SIG-M5 treated with dmso at 0.1 percent for 504 hours (cell line): Measurements from ENCODE around the gene MSX1.
"Not testable (repeated sequence)": the region's sequence is repeated elsewhere in the genome, so short reads cannot be mapped to it uniquely, and the experiment has no call there.

Source experiments
- DNase-seq: peaks from one replicate; lab custom pipeline; 2025; ENCODE audit not compliant: unreplicated experiment; lab: John Stamatoyannopoulos, UW

MSX1 gene

DNA sequence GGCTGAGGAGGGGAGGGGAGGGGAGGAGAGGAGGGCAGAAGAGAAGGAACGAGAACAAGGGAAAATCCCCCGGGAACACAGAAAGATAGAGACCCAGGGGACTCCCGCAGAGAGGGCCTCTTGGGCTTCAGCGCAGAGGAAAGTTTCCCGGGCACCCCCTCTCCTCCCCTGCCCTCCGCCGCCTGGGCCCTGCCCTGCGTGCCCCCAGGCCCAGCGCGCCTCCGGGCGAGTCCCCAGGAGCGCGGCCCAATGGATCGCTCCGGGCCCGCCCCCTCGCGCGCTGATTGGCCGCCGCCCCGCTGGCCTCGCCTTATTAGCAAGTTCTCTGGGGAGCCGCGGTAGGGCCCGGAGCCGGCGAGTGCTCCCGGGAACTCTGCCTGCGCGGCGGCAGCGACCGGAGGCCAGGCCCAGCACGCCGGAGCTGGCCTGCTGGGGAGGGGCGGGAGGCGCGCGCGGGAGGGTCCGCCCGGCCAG, at the start of gene MSX1:
MSX1 (plus strand) TSS at position 341 of the 474 bp plus-strand sequence. CDS start 235 bp downstream, outside the sequence.
- no peak for DNase-seq

DNA sequence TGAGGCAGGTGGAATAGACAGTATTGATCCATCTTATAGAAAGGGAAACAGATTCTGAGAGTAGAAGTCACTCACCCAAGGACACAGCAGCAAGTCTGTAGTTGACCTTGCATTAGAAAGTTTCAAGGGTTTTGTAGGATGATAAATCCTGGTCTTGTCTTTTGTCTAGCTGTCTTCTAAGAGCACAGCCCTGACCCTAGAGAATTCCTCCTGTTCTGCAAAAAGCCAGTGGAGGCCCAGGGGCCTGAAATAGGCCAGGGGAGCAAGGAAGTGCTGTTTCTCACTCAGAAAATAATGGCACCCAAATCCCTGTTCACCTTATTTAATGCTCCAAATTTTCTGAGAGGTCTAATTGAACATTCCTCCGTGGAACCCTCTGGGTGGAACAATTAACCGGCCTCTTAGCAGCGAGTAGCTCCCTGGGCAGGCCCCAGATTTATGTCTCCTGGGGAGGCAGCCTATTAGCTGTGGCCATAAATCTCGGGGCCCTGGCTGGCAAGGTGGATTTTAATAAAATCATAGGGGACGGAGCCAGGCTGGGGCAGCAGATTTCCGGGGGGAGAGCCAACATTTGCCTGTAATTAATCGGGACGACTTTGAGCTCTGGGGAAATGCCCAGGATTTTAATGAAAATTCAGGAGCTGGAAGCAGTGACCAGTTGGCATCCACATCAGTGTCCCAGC, 49.2 kb upstream of the MSX1 start:
- DNase-seq: no peak

DNA sequence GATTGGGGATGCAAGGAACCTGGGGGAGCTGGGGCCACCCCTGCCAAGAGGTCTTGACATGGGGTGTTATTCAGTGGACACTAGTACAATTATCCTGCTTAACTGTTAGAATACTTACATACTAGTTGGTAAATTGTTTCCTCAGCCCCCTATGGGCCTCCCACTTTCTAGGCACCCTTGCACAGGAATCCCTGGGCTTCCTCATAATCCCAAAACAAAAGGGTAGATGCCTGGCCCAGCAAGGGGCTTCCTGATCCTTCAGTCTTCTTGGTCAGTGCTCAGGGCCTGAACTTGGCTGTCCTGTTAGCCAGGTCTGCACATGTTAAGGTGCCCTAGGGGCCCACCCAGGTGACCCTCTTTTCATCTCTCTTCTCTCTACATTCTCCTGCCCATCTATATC, 48.7 kb upstream of the MSX1 start:
- no peak for DNase-seq

DNA sequence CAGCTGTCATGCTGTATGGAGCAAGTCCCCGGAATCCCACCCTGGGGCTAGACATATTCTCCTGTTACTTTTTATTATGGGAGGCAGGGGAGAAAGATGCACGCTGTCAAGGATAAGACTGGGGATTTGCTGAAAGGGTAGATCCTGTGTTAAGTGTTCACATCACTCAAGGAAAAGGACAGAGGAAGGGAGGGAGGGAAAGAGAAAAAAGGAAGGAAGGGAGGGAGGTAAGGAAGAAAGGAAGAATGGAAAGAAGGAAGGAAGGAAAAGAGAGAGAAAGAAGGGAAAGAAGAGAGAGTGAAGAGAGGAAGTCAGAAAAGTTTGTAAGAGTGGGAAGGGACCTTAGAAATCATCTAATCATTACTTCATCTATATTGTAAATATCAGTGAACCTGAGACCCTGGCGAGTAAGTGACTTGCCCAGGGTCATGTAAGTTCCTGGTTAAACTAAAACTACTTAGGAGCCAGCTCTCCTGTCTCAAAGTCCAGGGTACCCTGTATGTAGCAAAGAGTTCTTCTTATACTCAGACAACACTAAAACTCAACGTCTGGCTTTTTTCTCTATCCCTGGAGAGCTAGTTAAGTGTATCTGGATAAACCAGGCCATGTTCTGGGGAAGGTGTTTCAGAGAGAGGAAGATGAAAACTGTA, 47.2 kb upstream of the MSX1 start:
- DNase-seq: no peak

DNA sequence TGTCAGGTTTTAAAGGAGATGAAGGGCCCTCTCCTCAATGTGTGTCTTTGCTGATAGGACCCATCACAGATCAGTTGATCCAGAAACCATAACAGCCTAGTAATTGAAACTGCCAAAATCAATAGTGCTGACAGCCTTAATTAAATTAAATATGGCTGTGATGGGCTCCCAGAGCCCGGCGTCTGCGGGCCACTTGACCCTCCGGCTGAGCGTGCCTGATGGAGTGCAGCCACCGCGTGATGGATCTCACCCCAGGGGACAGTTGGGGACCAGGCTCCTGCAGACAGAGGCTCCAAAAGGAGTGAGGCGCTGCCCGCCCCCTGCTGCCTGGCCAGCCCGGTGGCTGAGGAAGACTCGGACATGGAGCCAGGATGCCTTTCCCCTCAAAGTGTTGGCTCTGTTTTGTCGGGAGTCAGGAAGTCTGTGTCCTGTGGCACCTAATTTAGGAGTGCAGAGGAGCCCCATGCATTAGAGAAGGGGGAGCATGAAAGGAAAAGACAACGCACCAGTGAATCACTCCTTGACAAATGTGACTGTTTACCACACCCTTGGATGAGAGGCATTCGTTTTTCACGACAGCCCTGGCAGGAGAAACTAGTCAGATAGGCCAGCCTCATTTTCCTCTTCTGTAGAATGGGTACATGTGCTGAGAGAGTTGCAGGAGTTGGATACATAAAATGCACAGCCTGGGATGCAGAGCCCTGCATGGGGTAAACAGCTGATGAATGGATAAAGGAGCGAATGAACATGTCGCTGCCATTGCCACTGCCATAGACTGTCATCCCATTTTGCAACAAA, 40.9 kb upstream of the MSX1 start:
- no peak for DNase-seq

DNA sequence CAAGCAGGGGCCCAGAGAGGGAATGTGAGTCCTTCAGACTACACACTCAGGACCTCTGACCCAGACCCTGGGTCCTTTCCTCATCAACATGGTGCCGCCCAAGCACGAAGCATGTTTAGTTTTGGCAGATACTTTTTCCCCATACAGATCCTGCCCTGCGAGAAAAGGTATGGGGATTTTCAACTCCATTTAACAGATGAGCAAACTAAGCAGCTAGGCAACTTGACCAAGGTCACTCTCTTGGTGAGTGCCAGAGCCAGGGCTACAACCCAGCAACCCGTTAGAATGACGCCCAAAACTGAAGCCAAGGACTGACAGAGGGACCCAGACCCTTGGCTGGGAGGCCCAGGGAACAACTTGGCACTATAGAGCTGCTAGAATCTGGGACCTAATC, 40.3 kb upstream of the MSX1 start:
- DNase-seq: no peak

DNA sequence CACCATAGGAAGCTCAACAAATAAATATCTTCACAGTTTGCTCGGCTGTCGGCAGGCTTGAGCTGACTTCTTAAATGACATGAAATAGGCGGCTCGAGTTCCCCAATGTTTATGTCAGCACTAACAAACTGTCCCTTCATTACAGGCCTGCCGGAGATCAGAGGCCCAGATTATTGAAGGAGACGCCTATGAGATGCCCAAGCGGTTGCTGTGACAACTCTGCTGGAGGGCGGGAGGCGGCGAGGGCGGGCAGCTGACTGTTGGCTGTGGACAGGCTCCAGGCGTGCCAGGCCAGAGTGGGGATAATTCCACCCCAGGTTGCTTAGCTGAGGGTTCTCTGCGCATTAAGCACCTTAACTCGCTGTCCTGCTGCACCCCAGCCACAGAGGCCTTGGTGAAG, 39.2 kb upstream of the MSX1 start:
- no peak for DNase-seq

DNA sequence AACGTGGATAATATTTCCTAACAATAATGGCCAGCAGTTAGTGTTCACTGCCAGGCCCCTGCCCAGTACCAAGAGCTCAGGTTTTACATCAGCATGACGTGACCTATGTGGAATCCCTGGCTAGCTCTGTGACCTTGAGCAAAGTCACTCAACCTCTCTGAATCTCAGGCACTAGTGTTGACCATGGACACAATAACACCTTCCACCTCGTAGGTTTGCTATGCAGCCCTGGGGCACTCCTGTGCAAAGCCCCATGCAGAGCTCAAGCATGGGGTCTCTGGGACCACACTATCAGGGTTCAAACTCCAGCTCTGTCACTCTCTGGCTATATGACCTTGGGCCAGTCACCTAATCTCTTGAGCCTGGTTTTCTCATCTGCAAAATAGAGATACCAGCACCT, 38.7 kb upstream of the MSX1 start:
- DNase-seq: no peak

DNA sequence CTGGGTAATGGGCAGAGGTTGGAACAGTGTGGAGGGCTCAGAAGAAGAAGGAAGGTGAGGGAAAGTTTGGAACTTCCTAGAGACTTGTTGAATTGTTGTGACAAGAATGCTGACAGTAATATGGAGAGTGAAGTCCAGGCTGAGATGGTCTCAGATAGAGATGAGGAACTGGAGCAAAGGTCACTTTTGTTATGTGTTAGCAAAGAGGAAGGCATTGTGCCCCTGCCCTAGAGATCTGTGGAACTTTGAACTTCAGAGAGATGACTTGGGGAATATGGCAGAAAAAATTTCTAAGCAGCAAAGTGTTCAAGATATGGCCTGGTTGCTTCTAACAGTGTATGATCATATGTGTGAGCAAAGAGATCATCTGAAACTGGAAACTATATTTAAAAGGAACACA, 37.9 kb upstream of the MSX1 start:
- DNase-seq: no peak

DNA sequence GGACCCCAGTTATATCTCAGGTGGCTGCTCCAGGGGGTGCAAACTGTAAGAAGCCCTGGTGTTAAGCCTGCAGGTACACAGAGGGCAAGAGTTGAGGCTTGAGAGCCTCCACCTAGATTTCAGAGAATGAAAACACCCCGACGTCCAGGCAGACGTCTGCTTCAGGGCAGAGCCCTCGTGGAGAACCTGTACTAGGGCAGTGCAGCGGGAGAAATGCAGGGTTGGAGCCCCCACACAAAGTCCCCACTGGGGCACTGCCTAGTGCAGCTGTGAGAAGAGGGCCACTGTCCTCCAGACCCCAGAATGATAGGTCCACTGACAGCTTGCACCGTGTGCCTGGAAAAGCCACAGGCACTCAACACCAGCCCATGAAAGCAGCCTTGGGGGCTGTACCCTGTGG, 37.2 kb upstream of the MSX1 start:
- not testable (repeated sequence) for DNase-seq

DNA sequence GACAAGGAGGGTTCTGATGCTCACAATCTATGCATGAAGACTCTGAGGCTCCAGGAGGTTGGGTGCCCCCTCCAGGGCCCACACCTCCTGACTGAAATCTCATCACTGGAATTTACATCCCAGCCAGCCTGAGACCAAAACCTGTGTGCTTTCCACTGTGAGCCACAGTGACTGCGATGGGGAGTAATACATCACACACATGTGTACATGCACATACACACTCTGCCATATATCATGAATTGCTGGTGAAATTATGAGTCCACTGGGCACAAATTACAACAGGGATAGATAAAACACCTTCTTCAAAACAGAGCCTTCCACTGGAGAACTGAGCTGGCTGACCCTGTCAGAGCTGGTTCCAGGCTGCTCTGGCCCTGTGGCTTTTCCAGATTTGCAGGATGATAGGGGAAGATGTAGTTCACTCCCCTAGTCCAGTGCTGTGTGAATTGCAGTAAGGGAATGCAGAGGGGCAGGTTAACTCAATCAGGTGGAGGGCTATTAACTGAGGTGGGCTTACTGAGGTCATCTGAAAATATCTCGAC, 35.8 kb upstream of the MSX1 start:
- no peak for DNase-seq

DNA sequence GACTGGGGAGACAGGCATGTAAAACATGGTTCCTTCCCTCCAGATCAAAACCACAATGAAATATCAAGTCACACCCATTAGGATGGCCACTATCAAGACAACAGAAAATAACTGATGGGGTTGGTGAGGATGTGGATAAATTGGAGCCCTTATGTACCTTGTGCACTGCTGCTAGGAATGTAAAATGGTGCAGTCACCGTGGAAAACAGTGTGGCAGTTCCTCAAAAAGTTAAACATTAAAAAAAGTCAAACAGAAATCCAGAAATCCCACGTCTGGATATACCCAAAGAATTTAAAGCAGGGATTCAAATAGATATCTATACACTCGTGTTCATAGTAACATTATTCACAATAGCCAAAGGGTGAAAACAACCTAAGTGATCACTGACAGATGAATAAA, 35.2 kb upstream of the MSX1 start:
- DNase-seq: no peak

DNA sequence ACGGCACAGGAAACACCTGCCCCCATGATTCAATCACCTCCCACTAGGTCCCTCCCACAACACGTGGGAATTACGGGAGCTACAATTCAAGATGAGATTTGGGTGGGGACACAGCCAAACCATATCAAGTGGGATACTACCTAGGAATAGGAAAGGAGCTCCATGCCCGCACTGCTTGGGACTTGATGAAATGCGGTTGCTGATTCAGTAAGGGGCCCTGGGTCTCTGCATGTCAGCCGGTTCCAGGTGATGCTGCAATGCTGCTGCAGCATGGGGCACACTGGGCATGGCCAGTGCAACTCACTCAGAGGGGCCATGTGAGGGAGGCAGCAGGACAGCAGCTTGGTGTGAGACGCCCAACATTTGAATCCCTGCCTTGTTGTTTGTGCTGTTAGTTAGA, 34.0 kb upstream of the MSX1 start:
- no peak for DNase-seq

DNA sequence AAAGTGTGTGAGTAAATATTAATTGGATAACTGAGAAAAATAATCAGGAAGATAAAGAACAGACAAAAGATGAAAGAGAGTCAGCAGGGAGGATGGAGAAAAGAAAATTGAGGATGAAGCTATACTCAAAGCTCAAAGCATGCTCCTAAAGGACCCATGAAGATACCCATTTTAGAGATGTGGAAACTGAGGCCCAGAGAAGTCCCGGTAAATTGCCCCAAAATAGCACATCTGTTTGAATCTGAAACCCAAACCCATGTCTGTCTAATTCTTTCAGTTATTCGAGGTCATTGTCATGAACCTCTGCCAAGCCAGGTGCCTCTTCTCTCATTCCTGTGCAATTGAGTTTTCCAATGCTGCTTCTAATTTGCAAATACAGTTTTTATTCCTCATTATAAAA, 29.6 kb upstream of the MSX1 start:
- no peak for DNase-seq

DNA sequence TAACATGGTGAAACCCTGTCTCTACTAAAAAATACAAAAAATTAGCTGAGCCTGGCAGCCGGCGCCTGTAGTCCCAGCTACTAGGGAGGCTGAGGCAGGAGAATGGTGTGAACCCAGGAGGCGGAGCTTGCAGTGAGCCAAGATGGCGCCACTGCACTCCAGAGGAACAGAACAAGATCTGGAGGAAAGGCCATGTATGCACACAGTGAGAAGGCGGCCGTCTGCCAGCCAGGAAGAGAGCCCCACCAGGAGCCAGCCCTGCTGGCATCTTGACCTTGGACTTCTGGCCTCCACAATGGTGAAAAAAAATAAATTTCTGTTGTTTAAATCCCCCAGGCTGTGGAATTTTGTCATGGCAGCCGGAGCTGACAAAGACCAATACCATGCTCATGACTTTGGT, 28.2 kb upstream of the MSX1 start:
- no peak for DNase-seq

DNA sequence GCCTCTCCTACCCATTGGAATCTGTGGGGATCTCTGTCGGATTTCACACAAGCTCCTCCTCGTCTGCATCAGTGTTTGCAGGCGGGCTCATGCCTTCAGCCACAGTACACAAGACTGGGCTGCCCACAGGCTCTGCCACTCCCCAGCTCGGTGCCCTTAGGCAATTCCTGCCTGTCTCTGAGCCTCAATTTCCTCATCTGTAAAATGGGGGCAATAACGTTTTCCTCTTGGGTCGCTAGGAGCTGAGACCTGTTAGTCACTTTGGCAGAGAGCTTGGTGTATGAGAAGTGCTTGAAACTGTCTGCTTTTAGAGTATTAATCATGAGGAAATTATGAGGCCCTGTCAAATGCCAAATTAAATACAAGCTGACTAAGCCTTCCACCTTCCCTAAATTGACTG, 27.6 kb upstream of the MSX1 start:
- DNase-seq: no peak

DNA sequence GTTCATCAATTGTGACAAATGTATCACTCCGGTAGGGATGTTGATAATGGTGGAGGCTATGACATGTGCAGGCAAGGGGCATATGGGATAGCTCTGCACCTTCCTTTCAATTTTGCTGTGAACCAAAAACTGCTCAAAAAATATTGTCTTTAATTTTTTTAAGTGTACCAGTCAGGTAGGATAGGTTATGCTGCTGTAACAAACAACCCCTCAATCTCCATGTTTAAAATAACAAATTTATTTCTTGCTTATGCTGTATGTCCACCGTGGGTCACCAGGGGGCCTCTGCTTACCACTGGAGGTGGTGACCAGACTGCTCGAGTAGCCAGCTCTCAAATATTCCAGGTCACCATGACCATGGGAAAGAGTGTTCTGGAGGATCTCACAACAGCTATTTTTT, 23.4 kb upstream of the MSX1 start:
- no peak for DNase-seq

DNA sequence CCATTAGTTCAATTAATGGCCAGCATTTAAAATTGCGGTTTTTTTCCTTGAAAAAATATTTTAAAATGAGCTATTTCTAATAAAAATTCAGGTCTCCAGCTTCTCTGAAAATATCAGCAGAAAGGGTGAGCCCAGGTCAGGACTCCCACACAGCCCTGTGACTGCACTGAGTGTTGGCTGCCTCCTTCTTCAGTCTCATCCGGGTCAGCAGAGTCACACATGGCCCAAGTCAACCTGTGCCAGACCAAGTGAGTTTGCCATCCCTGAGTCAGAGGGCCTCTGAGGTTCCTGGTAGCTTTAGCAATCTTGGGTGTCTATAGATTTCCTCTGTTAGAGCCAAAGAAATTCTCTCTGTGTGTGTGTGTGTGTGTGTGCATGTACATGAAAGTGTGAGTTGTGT, 22.1 kb upstream of the MSX1 start:
- DNase-seq: no peak

DNA sequence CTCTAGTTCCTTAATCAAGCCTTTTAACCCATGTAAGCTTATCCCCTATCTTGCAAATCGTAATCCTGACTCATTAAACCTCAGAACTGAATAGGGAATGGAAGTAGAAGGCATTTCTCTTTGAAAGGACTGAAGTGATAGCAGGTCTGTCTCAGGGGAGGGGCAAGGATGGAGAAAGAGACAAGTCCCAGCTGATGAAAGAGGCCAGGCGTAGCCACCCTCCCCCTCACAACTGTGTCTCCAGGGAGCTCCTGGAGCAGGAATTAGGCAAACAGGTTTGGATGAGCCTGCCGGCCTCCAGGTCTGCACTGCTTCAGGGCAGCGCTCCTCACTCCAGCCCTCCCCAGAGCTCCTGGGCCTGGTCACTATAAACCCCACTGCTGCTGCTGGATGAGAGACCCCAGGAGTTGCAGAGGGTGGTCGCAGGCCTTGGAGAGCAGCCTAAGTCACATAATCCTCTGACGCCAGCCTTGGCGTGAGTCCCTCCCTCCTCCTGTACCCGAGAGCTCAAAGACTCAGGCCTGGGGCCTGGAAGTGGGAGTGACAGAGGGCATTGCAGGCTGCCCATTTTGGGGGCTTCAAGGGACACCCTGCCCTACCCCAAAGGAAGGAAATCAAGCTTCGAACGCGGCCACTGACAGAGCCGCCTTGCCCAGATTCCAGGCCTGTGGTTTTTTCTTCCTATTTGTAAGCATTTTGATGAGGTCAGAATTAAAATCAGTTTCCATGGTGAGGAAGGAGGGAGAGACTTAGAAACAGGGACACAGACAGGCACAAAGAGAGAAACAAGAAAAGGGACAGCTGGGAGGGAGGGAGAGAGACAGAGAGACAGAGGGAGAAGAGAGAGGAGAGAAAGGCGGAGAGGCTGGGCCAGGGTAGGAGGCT, 21.2 kb upstream of the MSX1 start:
- no peak for DNase-seq

DNA sequence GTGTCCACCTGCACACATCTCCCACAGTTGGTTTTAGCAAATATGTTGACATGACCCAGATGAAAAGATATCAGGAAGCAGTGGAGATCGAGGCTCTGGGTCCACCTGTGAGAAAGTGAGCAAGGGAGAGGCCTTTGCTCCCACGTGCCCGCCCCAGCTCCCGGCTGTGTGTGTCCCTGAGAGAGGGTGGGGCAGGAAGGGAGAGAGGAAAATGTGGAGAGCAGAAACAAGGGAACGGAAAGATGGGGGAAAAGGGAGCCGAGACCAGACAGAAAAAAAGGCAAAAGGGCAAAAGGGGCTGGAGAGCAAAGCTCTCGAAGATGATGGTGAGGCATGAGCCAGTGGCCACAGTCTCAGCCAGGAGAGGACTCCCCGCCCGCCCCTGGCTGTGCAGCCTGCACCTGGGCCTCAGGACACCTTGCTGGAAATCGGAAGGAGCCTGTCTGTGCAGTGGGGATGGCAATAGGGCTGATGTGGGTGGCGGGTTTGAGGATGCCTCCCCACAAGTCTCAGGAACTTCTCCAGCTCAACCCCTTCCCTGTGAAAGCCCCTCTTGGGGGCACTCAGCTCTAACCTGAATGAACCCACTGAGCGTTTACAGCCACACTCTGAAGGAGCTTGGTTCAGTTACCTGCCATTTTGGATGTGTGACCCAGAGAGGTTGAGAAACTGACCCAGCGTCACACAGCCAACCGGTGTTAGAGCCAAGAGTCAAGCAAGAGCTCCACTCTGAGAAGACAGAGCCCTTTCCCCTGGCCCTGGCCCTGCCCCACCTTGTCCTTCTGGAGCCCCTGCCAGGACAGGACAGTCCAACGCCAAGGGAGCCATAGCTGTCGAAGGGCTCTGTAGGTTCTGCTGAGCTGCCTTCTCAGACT, 20.3 kb upstream of the MSX1 start:
- DNase-seq: no peak
